HG03378 (cell line): ENCODE measurements around the gene ZSCAN22.
A peak's percentile ranks its signal among the peaks of the same experiment; 100 is the strongest.
"Not testable (repeated sequence)": the region's sequence is repeated elsewhere in the genome, so short reads cannot be mapped to it uniquely, and the experiment has no call there.

ENCODE experiments used
- ATAC-seq: cut with Tn5 transposase; IDR thresholded peaks from one replicate; pipeline ENCODE4 v1.9.1; 2021; ENCODE audit warnings: mild to moderate bottlenecking, moderate library complexity; ENCODE audit not compliant: unreplicated experiment

ZSCAN22 gene

GRCh38 chr19:58326914-58327726 is at the start of gene ZSCAN22:
Gene ZSCAN22, plus strand, starts transcription at chr19:58326994. Its CDS starts 7,809 bp downstream, at chr19:58334803.
- ATAC-seq, result peak; percentile 67

- no peak for ATAC-seq
These were observed 49.6 kb upstream of the ZSCAN22 start for GRCh38 chr19:58277197-58277596.

GRCh38 chr19:58277748-58278540 is 48.9 kb upstream of the ZSCAN22 start:
- no peak for ATAC-seq

- peak; percentile 85 for ATAC-seq
These were observed 48.2 kb upstream of the ZSCAN22 start, which contains the start of gene ZNF8 for GRCh38 chr19:58278541-58279041. Gene ZNF8, plus strand, starts transcription at chr19:58278955. Its CDS starts 127 bp downstream, at chr19:58279082.

- no peak for ATAC-seq
These were observed 47.5 kb upstream of the ZSCAN22 start for GRCh38 chr19:58279042-58279924.

GRCh38 chr19:58279925-58280316 is 46.9 kb upstream of the ZSCAN22 start:
- ATAC-seq, result no peak

- ATAC-seq, result no peak
These were observed 42.6 kb upstream of the ZSCAN22 start for GRCh38 chr19:58284199-58284598.

- ATAC-seq, result no peak
These were observed 34.9 kb upstream of the ZSCAN22 start for GRCh38 chr19:58291943-58292342.

GRCh38 chr19:58294743-58295374 is 31.9 kb upstream of the ZSCAN22 start:
- ATAC-seq, result no peak

GRCh38 chr19:58296104-58296503 is 30.7 kb upstream of the ZSCAN22 start:
- no peak for ATAC-seq

- ATAC-seq, result no peak
These were observed 26.2 kb upstream of the ZSCAN22 start for GRCh38 chr19:58300620-58301019.

GRCh38 chr19:58304255-58304654 is 22.5 kb upstream of the ZSCAN22 start:
- no peak for ATAC-seq

- peak; percentile 7 for ATAC-seq
These were observed 22.1 kb upstream of the ZSCAN22 start for GRCh38 chr19:58304748-58305064.

GRCh38 chr19:58305065-58305931 is 21.5 kb upstream of the ZSCAN22 start, which contains the start of gene ERVK3-1:
Gene ERVK3-1, plus strand, starts transcription at chr19:58305377. Its CDS starts 6,792 bp downstream, at chr19:58312169.
- peak; percentile 89 for ATAC-seq

- no peak for ATAC-seq
These were observed 20.9 kb upstream of the ZSCAN22 start for GRCh38 chr19:58305932-58306323.

- ATAC-seq, result no peak
These were observed 19.1 kb upstream of the ZSCAN22 start for GRCh38 chr19:58307736-58308135.

GRCh38 chr19:58310685-58311084 is 16.1 kb upstream of the ZSCAN22 start:
- ATAC-seq, result not testable (repeated sequence)

- no peak for ATAC-seq
These were observed 15.4 kb upstream of the ZSCAN22 start for GRCh38 chr19:58311345-58311865.

- ATAC-seq, result no peak
These were observed 11.2 kb upstream of the ZSCAN22 start for GRCh38 chr19:58315580-58315979.
